ENCODE data around the gene P2RY6.

Gene P2RY6

GRCh38 chr11:73331138-73331916, 59.2 kb downstream of the P2RY6 start:
- Histone ChIP-seq H3K4me3 (ENCODE audit: low read depth, low read length) (no peak overlapping the region), H3K9me3 (ENCODE audit: severe bottlenecking) (no peaks in the 10 kb centered on the region), H3K27me3 (ENCODE audit: insufficient read depth, low read depth, severe bottlenecking) (no peaks in the 10 kb centered on the region), H3K27ac (peak overlapping the region; percentile 22; the same call in 1 of the 2 replicates), H3K36me3 (0 out of 2 replicates have a peak, but pooled peaks cover 2% of the 10 kb centered on the region)
- DNase-seq = no peak
- TF ChIP-seq CTCF (IDR thresholded peaks at IDR 0.05; ENCODE audit: low read depth, low read length) = no peak

GRCh38 chr11:73333173-73333572, 61.0 kb downstream of the P2RY6 start:
- DNase-seq = no peak
- Histone ChIP-seq H3K27me3 (ENCODE audit: insufficient read depth, low read depth, severe bottlenecking) (no peaks in the 10 kb centered on the region), H3K4me3 (ENCODE audit: low read depth, low read length) (no peak overlapping the region), H3K27ac (no peak overlapping the region; the same call in 1 of the 2 replicates), H3K36me3 (0 out of 2 replicates have a peak, but pooled peaks cover 2% of the 10 kb centered on the region), H3K9me3 (ENCODE audit: severe bottlenecking) (no peaks in the 10 kb centered on the region)
- TF ChIP-seq CTCF (IDR thresholded peaks at IDR 0.05; ENCODE audit: low read depth, low read length) = no peak

- H3K27me3 ChIP-seq (ENCODE audit: insufficient read depth, low read depth, severe bottlenecking) = no peaks in the 10 kb centered on the region
- H3K27ac ChIP-seq = peak overlapping the region; percentile 62
- 0 out of 2 replicates have a peak, but pooled peaks cover 2% of the 10 kb centered on the region for H3K36me3 ChIP-seq
Observed at GRCh38 chr11:73333640-73334383, 61.7 kb downstream of the P2RY6 start.

GRCh38 chr11:73334384-73335203, 62.5 kb downstream of the P2RY6 start:
- no peak for DNase-seq
- Histone ChIP-seq H3K4me3 (ENCODE audit: low read depth, low read length) (no peak overlapping the region), H3K27ac (peak overlapping the region; percentile 62)

More at GRCh38 chr11:73333640-73334383, 61.7 kb downstream of the P2RY6 start:
- Histone ChIP-seq H3K4me3 (ENCODE audit: low read depth, low read length) (no peak overlapping the region), H3K9me3 (ENCODE audit: severe bottlenecking) (no peaks in the 10 kb centered on the region)
- DNase-seq = no peak
- no peak for TF ChIP-seq CTCF (IDR thresholded peaks at IDR 0.05; ENCODE audit: low read depth, low read length)

More at GRCh38 chr11:73334384-73335203, 62.5 kb downstream of the P2RY6 start:
- 0 out of 2 replicates have a peak, but pooled peaks cover 2% of the 10 kb centered on the region for H3K36me3 ChIP-seq
- H3K27me3 ChIP-seq (ENCODE audit: insufficient read depth, low read depth, severe bottlenecking) = no peaks in the 10 kb centered on the region
- H3K9me3 ChIP-seq (ENCODE audit: severe bottlenecking) = no peaks in the 10 kb centered on the region
- TF ChIP-seq CTCF (IDR thresholded peaks at IDR 0.05; ENCODE audit: low read depth, low read length) = no peak

All from WERI-Rb-1 (cell line).